ENCODE measurements around the gene SZRD1.

The SZRD1 gene

GRCh38 chr1:16367968-16368890, 1.2 kb downstream of the SZRD1 start:
- no peak for DNase-seq

GRCh38 chr1:16369821-16370220, 2.8 kb downstream of the SZRD1 start:
- no peak for DNase-seq

- no peak for DNase-seq
These were observed 4.7 kb downstream of the SZRD1 start for GRCh38 chr1:16371725-16372124.

GRCh38 chr1:16372535-16373285, 5.7 kb downstream of the SZRD1 start:
- no peak for DNase-seq

GRCh38 chr1:16374266-16374665, 7.2 kb downstream of the SZRD1 start:
- DNase-seq, result no peak

GRCh38 chr1:16375521-16376340, 8.7 kb downstream of the SZRD1 start:
- DNase-seq, result no peak

GRCh38 chr1:16376971-16377370, 9.9 kb downstream of the SZRD1 start:
- no peak for DNase-seq

- DNase-seq, result no peak
These were observed 11.4 kb downstream of the SZRD1 start for GRCh38 chr1:16378443-16378842.

GRCh38 chr1:16380868-16381267, 13.8 kb downstream of the SZRD1 start:
- DNase-seq, result no peak

GRCh38 chr1:16383888-16384287, 16.8 kb downstream of the SZRD1 start:
- no peak for DNase-seq

- DNase-seq, result no peak
These were observed 18.8 kb downstream of the SZRD1 start for GRCh38 chr1:16385659-16386453.

- DNase-seq, result no peak
These were observed 19.5 kb downstream of the SZRD1 start for GRCh38 chr1:16386454-16387113.

GRCh38 chr1:16387201-16388188, 20.5 kb downstream of the SZRD1 start:
- DNase-seq, result no peak

- DNase-seq, result no peak
These were observed 24.4 kb downstream of the SZRD1 start for GRCh38 chr1:16391411-16391810.

- no peak for DNase-seq
These were observed 25.9 kb downstream of the SZRD1 start for GRCh38 chr1:16392740-16393569.

- DNase-seq, result no peak
These were observed 26.8 kb downstream of the SZRD1 start for GRCh38 chr1:16393570-16394521.

- no peak for DNase-seq
These were observed 27.9 kb downstream of the SZRD1 start for GRCh38 chr1:16394977-16395376.

GRCh38 chr1:16396591-16396990, 29.5 kb downstream of the SZRD1 start:
- DNase-seq, result no peak

Measured in COR-L47 (cell line).